Keratinocyte (primary cell): ENCODE results near the gene RUVBL2. TPM values are rescaled to one million over a fixed set of nuclear protein-coding genes. Genes with fewer than 3 reads are reported as not detected.

Experiments
- DNase-seq: peaks from one replicate; pipeline ENCODE4 v3.0.0-alpha.2; 2011; ENCODE audit warnings: low read depth, missing footprints, low spot score
- FAIRE-seq: peaks from 2 replicates; lab custom pipeline; 2011; peaks lifted over from hg19 to GRCh38; lab: Jason Lieb, UNC
- H2AFZ ChIP-seq: 2 replicates; pipeline ENCODE4 v1.6.0; 2012; ENCODE audit warnings: low read length, control low read depth, inconsistent platforms; ENCODE audit not compliant: control insufficient read depth
- H3K27ac ChIP-seq: 2 replicates; pipeline ENCODE4 v1.5.1; 2011; ENCODE audit warnings: low read length; ENCODE audit not compliant: control insufficient read depth, insufficient read depth
- H3K27me3 ChIP-seq: 3 replicates; pipeline ENCODE4 v1.6.0; 2011; ENCODE audit warnings: low read length; ENCODE audit not compliant: control insufficient read depth, insufficient read depth; ENCODE audit errors: extremely low read depth
- H3K36me3 ChIP-seq, 2 experiments: 2 replicates in 1 of 2; 3 replicates in 1 of 2; pipeline ENCODE4 v1.5.1; 2011; ENCODE audit warnings: low read length in 2 of 2, mild to moderate bottlenecking in 1 of 2; ENCODE audit not compliant: control insufficient read depth in 2 of 2, insufficient read depth in 2 of 2; ENCODE audit errors: extremely low read depth in 1 of 2
- H3K4me1 ChIP-seq: 3 replicates; pipeline ENCODE4 v1.5.1; 2011; ENCODE audit warnings: low read length; ENCODE audit not compliant: control insufficient read depth, insufficient read depth; ENCODE audit errors: extremely low read depth
- H3K4me2 ChIP-seq: 3 replicates; pipeline ENCODE4 v1.6.0; 2011; ENCODE audit warnings: low read depth, low read length; ENCODE audit not compliant: control insufficient read depth, insufficient read depth; ENCODE audit errors: extremely low read depth
- H3K4me3 ChIP-seq, 3 experiments: fragments of 200-600 bp in 1 of 3; sonication (generic) in 1 of 3; 2 replicates in 2 of 3; 3 replicates in 1 of 3; pipeline ENCODE4 v1.5.1; 2011 to 2016; ENCODE audit warnings: low read length in 3 of 3, mild to moderate bottlenecking in 3 of 3, control low read depth in 2 of 3, inconsistent platforms in 1 of 3, low read depth in 1 of 3, mixed read lengths in 1 of 3, mixed run types in 1 of 3, moderate library complexity in 1 of 3; ENCODE audit not compliant: control insufficient read depth in 2 of 3, insufficient read depth in 2 of 3; ENCODE audit errors: extremely low read depth in 1 of 3
- H3K79me2 ChIP-seq: 2 replicates; pipeline ENCODE4 v1.6.0; 2012; ENCODE audit warnings: low read length; ENCODE audit not compliant: control insufficient read depth, insufficient read depth
- H3K9ac ChIP-seq: 3 replicates; pipeline ENCODE4 v1.6.0; 2011; ENCODE audit warnings: low read length; ENCODE audit not compliant: control insufficient read depth, insufficient read depth; ENCODE audit errors: extremely low read depth
- H3K9me1 ChIP-seq: 3 replicates; pipeline ENCODE4 v1.6.0; 2011; ENCODE audit warnings: low read length; ENCODE audit not compliant: control insufficient read depth, insufficient read depth; ENCODE audit errors: extremely low read depth
- H3K9me3 ChIP-seq: 2 replicates; pipeline ENCODE4 v1.5.1; 2012; ENCODE audit warnings: low read depth, low read length; ENCODE audit not compliant: control insufficient read depth
- H4K20me1 ChIP-seq: 3 replicates; pipeline ENCODE4 v1.6.0; 2011; ENCODE audit warnings: low read length; ENCODE audit not compliant: control insufficient read depth, insufficient read depth; ENCODE audit errors: extremely low read depth
- EZH2 ChIP-seq: IDR thresholded peaks from one replicate; pipeline ENCODE4 v1.6.1; 2012; ENCODE audit warnings: inconsistent platforms, mild to moderate bottlenecking, low read length, moderate library complexity
- dilution Hi-C: fragments of 300-500 bp; cut with MboI; formaldehyde crosslinking; loops from one replicate; pipeline ENCODE4 v1.7.0; 2020; ENCODE audit warnings: low sequenced_read_pairs; ENCODE audit not compliant: extremely low pct_ligation_motif_present
- polyA minus RNA-seq, 3 experiments: library from RNA; depleted of rRNA, polyadenylated mRNA; stranded (reverse); fragments of >200 nt; gene quantifications; 1 replicate in 1 of 3; 2 replicates in 1 of 3; 3 replicates in 1 of 3; pipeline ENCODE4 v1.2.3, GENCODE V29; 2011
- polyA plus RNA-seq, 5 experiments: library from polyadenylated mRNA; depleted of rRNA in 3 of 5; stranded (reverse) in 3 of 5; stranded (forward) in 1 of 5; unstranded in 1 of 5; fragments of >200 nt; gene quantifications; 1 replicate in 1 of 5; 2 replicates in 3 of 5; 3 replicates in 1 of 5; pipeline versions ENCODE4 v1.2.1 to v1.2.3, GENCODE V29; 2011 to 2012; ENCODE audit warnings: missing spikeins in 2 of 5, low read depth in 1 of 5, low replicate concordance in 1 of 5
- TF ChIP-seq, protein P1 (sequence below), 3 experiments: IDR thresholded peaks in 1 of 3; conservative IDR thresholded peaks in 1 of 3; optimal IDR thresholded peaks in 1 of 3; 2 replicates in 2 of 3; 3 replicates in 1 of 3; pipeline versions ENCODE3 to v1.5.1; 2011; ENCODE audit warnings: low read length in 3 of 3, mild to moderate bottlenecking in 3 of 3, moderate library complexity in 2 of 3, control low read depth in 1 of 3, inconsistent platforms in 1 of 3; ENCODE audit not compliant: insufficient read depth in 2 of 3; ENCODE audit errors: extremely low read depth in 1 of 3

Gene RUVBL2
- polyA plus RNA-seq (126 to 162 TPM (median 141 TPM) in 3 replicates), polyA minus RNA-seq (166 to 233 TPM (median 170 TPM) in 3 replicates)
- polyA plus RNA-seq (2011; ENCODE audit: low read depth): 28.2 TPM
- 91.6 and 163 TPM in 2 replicates for polyA plus RNA-seq (2011; cell fraction: cytosol; rRNA removed)
- polyA plus RNA-seq (2011; cell fraction: nucleus; rRNA removed): 126 and 149 TPM in 2 replicates
- polyA plus RNA-seq (2012; ENCODE audit: low replicate concordance): 75.4 and 158 TPM in 2 replicates
- 272 TPM for polyA minus RNA-seq (2011; cell fraction: cytosol; rRNA and poly(A)+ RNA removed)
- polyA minus RNA-seq (2011; cell fraction: nucleus; rRNA and poly(A)+ RNA removed): 83.7 and 91.4 TPM in 2 replicates

DNA sequence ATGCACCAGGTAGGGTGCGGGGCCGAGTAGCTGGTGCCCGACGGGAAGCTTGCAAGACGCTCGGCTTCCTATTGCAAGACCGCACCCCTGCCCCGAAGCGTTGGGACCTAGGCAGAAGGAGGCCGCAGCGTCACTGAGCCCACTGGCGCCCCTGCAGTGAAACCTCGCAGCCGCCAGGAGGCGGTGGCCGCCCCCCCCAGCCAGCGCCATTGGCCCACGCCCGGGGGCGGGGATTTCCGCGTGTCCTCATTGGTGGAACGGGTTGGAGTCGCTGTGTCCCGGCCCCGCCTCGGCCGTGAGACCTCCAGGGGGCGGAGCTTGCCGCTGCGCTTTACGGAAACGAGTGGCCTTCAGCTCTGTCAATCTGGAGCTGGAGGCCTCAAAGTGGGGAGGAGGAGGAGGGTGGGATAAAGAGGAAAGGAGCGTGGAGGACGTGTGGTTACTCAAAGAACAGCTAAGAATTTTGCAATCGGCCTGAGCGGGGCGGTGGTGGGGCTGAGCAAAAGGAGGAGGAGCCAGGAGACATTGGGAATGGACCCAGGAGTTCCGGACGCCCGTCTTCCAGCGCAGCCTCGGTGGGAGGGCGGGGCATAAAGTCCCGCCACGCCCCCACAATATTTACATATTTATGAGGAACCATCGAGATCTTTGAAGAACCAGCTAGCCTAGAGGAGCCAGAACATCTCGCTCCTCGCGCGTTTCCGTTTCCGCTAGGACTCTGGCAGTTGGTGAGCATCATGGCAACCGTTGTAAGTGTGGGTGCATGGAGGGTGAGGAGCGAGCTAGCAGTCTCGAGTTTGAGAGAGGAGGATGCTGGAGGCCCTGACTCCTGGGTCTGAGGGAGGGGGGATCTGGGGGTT, at the start of gene RUVBL2, which contains the start of gene GYS1:
TSS of gene RUVBL2 (plus strand) at position 713 of the 860 bp plus-strand sequence. CDS start at position 738, 25 bp downstream.
TSS of gene GYS1 (minus strand) at position 135 of the 860 bp plus-strand sequence. CDS start 197 bp downstream, outside the sequence.
- Histone ChIP-seq H3K4me3 (peak within 1 kb of the TSS; percentile 76 to 98 (median 95)), H4K20me1 (no peaks in the 10 kb centered on the region), H3K27me3 (no peaks in the 10 kb centered on the region), H3K9ac (peak within 1 kb of the TSS; percentile 95), H3K9me1 (peaks cover 3% of the 10 kb centered on the region), H3K27ac (peak within 1 kb of the TSS; percentile 92), H2AFZ (peak within 1 kb of the TSS; percentile 80), H3K79me2 (peaks cover 75% of the 10 kb centered on the region), H3K9me3 (no peaks in the 10 kb centered on the region), H3K4me2 (peak within 1 kb of the TSS; percentile 88), H3K36me3 (peaks cover 18 to 22% of the 10 kb centered on the region in 2 experiments), H3K4me1 (peaks cover 15% of the 10 kb centered on the region)
- TF ChIP-seq, protein P1, sequence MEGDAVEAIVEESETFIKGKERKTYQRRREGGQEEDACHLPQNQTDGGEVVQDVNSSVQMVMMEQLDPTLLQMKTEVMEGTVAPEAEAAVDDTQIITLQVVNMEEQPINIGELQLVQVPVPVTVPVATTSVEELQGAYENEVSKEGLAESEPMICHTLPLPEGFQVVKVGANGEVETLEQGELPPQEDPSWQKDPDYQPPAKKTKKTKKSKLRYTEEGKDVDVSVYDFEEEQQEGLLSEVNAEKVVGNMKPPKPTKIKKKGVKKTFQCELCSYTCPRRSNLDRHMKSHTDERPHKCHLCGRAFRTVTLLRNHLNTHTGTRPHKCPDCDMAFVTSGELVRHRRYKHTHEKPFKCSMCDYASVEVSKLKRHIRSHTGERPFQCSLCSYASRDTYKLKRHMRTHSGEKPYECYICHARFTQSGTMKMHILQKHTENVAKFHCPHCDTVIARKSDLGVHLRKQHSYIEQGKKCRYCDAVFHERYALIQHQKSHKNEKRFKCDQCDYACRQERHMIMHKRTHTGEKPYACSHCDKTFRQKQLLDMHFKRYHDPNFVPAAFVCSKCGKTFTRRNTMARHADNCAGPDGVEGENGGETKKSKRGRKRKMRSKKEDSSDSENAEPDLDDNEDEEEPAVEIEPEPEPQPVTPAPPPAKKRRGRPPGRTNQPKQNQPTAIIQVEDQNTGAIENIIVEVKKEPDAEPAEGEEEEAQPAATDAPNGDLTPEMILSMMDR (optimal IDR thresholded peaks at IDR 0.05 in 1 of 3, IDR thresholded peaks at IDR 0.05 in 1 of 3, conservative IDR thresholded peaks at IDR 0.05 in 1 of 3; ENCODE audit: extremely low read depth in 1 of 3, insufficient read depth in 2 of 3, low read length in 3 of 3): peak; percentile 80 to 99 (median 82)
- no peak for TF ChIP-seq EZH2
- peak; percentile 95 for FAIRE-seq
- dilution Hi-C loops: no loop called here
- DNase-seq: peak; percentile 96

DNA sequence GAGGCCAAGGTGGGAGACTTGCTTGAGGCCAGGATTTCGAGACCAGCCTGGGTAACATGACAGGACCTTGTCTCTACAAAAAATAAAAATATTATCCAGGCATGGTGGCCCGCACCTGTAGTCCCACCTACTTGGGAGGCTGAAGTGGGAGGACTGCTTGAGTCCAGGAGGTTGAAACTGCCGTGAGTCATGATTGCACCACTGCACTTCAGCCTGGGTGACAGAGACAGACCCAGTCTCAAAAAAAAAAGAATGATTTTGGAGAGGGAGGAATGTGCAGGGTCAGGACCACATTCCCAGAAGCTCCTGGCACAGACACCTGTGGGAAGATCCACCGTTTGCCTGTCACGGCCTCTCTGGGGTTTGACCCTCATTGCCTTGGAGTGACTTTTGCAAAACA, 48.3 kb upstream of the RUVBL2 start:
- Histone ChIP-seq H4K20me1 (no peaks in the 10 kb centered on the region), H3K27ac (no peak overlapping the region), H3K9me3 (no peaks in the 10 kb centered on the region), H3K4me1 (no peaks in the 10 kb centered on the region), H3K36me3 (no peaks in the 10 kb centered on the region), H3K9me1 (no peaks in the 10 kb centered on the region), H3K9ac (no peak overlapping the region), H3K79me2 (no peaks in the 10 kb centered on the region), H3K27me3 (no peaks in the 10 kb centered on the region), H2AFZ (no peak overlapping the region), H3K4me2 (no peak overlapping the region), H3K4me3 (no peak overlapping the region)
- DNase-seq (no peak), FAIRE-seq (no peak)
- no peak for TF ChIP-seq EZH2
- TF ChIP-seq, protein P1 (optimal IDR thresholded peaks at IDR 0.05 in 1 of 3, IDR thresholded peaks at IDR 0.05 in 1 of 3, conservative IDR thresholded peaks at IDR 0.05 in 1 of 3; ENCODE audit: extremely low read depth in 1 of 3, insufficient read depth in 2 of 3, low read length in 3 of 3): no peak
- dilution Hi-C loops: no loop called here
